Adrenal gland (tissue), 12 donors: ENCODE results near the gene VDAC1. TPM values are rescaled to one million over a fixed set of nuclear protein-coding genes. Genes with fewer than 3 reads are reported as not detected.

Experiments used
- DNase-seq, 7 donors: peaks; one replicate each; pipeline ENCODE4 v3.0.0-alpha.2; 2019 to 2020
- H3K27ac ChIP-seq, 5 donors: fragments of 200-600 bp; sonication (generic) in 4 of 5; 1 replicate in 3 of 5; 2 replicates in 2 of 5; pipeline versions ENCODE4 v1.5.1 to v1.8.0; 2016 to 2020; ENCODE audit warnings: mild to moderate bottlenecking in 1 of 5
- H3K27me3 ChIP-seq: fragments of 200-600 bp; 2 replicates; pipeline ENCODE4 v1.8.0; 2021
- H3K36me3 ChIP-seq, 2 donors: fragments of 200-600 bp; replicated peaks in 1 of 2; 1 replicate in 1 of 2; 2 replicates in 1 of 2; pipeline versions ENCODE4 v1.5.1 to v1.8.0; 2018 to 2022
- H3K4me1 ChIP-seq, 2 donors: fragments of 200-600 bp; replicated peaks in 1 of 2; 1 replicate in 1 of 2; 2 replicates in 1 of 2; pipeline versions ENCODE4 v1.5.1 to v1.8.0; 2018 to 2021
- H3K4me3 ChIP-seq, 4 donors: fragments of 200-600 bp; sonication (generic) in 3 of 4; one replicate each; pipeline ENCODE4 v1.5.1; 2016 to 2018
- H3K9me3 ChIP-seq, 3 donors: fragments of 200-600 bp; sonication (generic) in 1 of 3; replicated peaks in 1 of 3; 1 replicate in 2 of 3; 2 replicates in 1 of 3; pipeline versions ENCODE4 v1.5.1 to v1.8.0; 2016 to 2021
- POLR2A ChIP-seq, 2 donors: fragments of 450-650 bp; IDR thresholded peaks; one replicate each; pipeline ENCODE4 v1.6.1; 2017; ENCODE audit warnings: antibody characterized with exemption in 2 of 2, mild to moderate bottlenecking in 2 of 2, moderate library complexity in 1 of 2
- WGBS, 4 donors: extraction: QIAGEN DNeasy Blood & Tissue Kit in 2 of 4; methylation state at CpG; one replicate each; pipeline versions ENCODE4 v1.1.5 to v1.1.7; 2013 to 2017; 5-methylcytosine and 5-hydroxymethylcytosine counted together
- intact Hi-C, 2 donors: fragments of 100-400 bp; cut with DNase I; formaldehyde crosslinking; loops; one replicate each; pipeline versions ENCODE4 v1.14.1 to v1.15.0; 2022 to 2023
- polyA plus RNA-seq, 3 donors: library from polyadenylated mRNA; stranded (reverse); fragments of 200-250 nt in 2 of 3; fragments of 350-450 nt in 1 of 3; fragmentation: Illumina TruSeq in 1 of 3; extraction: RNeasy Lipid Tissue Mini Kit (QIAGEN cat#74804) in 1 of 3; gene quantifications; one replicate each; pipeline ENCODE4 v1.2.3, GENCODE V29; 2013 to 2014
- total RNA-seq, 9 donors: library from RNA; depleted of rRNA in 4 of 9; stranded (reverse); fragments of >200 nt in 4 of 9; fragments of 120-200 nt in 1 of 9; fragmentation: NEBNext Ultra II Directional in 1 of 9; extraction: Animal tissue kit (Norgen Biotek cat#: 25700) in 1 of 9; gene quantifications; one replicate each; pipeline versions ENCODE4 v1.1.0 to v1.2.4, GENCODE V29; 2013 to 2023
- TF ChIP-seq, protein P1 (sequence below), 6 experiments: fragments of 450-650 bp in 4 of 6; fragments of 200-600 bp in 2 of 6; sonication (generic) in 1 of 6; IDR thresholded peaks; 1 replicate in 5 of 6; 2 replicates in 1 of 6; pipeline versions ENCODE4 v1.5.1 to v1.8.0; 2016 to 2021; ENCODE audit warnings: antibody characterized with exemption in 6 of 6, mild to moderate bottlenecking in 2 of 6, moderate library complexity in 1 of 6
- donor health status: healthy with polysubstance abuse.
- donor health status: Bipolar disorder and iron deficiency.
- donor health status: DM: yes; HTN: yes; CAD: no.
- donor health status: DM: no; HTN: no; CAD: no.
- donor health status: DM: no; HTN: no; CAD: no.
- donor health status: DM: yes; HTN: yes; CAD: no.

Gene VDAC1
- total and polyA plus RNA-seq, 12 donors = 66.0 to 476 (median 136) TPM

DNA sequence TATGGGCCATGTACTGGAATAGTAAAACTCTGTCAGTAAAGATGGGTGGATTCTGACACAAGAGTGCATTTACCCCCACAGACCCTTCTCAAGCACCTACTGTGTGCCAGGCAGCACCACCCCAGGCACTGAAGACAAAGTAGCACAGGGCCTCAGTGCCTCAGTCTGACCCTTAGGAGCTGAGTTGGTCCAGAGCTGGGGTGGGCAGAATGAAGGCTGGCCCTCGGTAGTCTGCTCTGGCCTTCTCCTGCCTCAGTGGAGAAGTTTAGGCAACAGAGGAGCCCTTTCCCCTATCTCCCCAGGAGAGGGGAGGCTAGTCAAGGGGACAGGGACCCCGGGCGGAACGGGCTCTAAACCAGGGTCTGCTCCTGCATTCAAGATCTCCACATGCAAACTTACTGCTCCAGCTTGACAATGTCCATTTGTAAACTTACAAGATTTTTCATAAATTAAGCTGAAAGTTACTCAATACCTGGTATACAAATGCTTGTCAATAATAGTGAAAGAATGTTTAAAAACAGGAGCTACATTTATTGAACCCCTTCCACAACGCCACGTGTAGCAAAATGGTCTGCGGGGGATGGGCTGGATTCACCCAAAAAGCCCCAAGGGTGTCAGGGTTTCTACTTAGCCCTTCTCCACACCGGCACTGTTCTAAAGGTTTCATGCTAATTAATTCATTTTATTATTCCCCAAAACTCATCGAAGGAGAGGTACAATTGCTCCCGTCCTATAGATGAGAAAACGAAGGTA lies 1.5 kb downstream of the VDAC1 start:
- intact Hi-C loops = no loop called here
- WGBS, 4 donors = 14 to 24% (median 18%) methylated on average over 9 to 11 of the region's 11 CpGs
- TF ChIP-seq POLR2A (IDR thresholded peaks at IDR 0.05) = no peak
- TF ChIP-seq, protein P1, sequence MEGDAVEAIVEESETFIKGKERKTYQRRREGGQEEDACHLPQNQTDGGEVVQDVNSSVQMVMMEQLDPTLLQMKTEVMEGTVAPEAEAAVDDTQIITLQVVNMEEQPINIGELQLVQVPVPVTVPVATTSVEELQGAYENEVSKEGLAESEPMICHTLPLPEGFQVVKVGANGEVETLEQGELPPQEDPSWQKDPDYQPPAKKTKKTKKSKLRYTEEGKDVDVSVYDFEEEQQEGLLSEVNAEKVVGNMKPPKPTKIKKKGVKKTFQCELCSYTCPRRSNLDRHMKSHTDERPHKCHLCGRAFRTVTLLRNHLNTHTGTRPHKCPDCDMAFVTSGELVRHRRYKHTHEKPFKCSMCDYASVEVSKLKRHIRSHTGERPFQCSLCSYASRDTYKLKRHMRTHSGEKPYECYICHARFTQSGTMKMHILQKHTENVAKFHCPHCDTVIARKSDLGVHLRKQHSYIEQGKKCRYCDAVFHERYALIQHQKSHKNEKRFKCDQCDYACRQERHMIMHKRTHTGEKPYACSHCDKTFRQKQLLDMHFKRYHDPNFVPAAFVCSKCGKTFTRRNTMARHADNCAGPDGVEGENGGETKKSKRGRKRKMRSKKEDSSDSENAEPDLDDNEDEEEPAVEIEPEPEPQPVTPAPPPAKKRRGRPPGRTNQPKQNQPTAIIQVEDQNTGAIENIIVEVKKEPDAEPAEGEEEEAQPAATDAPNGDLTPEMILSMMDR (IDR thresholded peaks at IDR 0.05) = no peak

DNA sequence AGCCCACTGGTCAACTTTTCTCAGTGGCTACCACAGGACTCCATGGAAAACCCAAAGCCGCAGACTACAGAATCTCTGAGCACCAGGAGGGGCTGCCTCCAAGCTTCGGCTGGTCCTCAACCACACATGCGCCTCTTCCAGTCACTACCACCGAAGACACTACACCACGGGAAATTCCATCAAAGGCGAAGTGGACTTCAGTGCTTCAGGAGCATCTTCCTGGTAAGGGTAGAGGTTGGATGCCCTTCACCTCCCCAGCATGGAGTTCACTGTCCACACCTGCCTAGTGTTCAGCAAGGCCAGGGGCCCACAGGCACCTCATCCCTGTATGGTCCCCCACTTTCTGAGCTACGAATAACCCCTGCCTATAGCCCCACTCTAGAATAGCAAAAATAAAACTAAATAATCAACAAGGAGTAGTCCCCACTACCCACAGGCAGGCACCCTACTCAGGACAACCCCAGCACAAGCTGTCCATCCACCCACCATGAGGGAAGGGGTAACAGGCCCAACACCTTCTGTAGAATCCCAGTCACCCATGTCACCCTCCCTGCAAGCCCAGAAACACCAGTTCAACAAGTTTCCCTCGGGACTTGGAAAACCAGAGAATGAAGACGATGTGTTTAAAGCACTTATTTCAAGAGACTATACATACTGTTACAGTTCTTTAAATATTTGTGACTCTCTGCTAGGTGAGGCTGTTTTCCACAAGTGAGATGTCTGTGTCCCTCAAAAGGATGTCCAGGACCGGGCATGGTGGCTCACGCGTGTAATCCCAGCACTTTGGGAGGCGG lies 2.6 kb downstream of the VDAC1 start:
- H3K4me1 ChIP-seq = peaks cover 17 to 53% of the 10 kb centered on the region in 2 donors
- intact Hi-C loops = no loop called here
- WGBS, 4 donors = 90 to 94% (median 93%) methylated on average over 10 to 13 of the region's 13 CpGs

More for the DNA sequence above, 1.5 kb downstream of the VDAC1 start:
- Histone ChIP-seq H3K27ac (peak overlapping the region in 4 of 5 donors; percentile 97 to 100 (median 99)), H3K36me3 (peaks cover 0 to 7% of the 10 kb centered on the region in 2 donors), H3K9me3 (no peaks in the 10 kb centered on the region), H3K4me3 (peak overlapping the region in 2 of 4 donors; percentile 46 to 100), H3K27me3 (no peaks in the 10 kb centered on the region), H3K4me1 (peaks cover 17 to 53% of the 10 kb centered on the region in 2 donors)
- no peak for DNase-seq

DNA sequence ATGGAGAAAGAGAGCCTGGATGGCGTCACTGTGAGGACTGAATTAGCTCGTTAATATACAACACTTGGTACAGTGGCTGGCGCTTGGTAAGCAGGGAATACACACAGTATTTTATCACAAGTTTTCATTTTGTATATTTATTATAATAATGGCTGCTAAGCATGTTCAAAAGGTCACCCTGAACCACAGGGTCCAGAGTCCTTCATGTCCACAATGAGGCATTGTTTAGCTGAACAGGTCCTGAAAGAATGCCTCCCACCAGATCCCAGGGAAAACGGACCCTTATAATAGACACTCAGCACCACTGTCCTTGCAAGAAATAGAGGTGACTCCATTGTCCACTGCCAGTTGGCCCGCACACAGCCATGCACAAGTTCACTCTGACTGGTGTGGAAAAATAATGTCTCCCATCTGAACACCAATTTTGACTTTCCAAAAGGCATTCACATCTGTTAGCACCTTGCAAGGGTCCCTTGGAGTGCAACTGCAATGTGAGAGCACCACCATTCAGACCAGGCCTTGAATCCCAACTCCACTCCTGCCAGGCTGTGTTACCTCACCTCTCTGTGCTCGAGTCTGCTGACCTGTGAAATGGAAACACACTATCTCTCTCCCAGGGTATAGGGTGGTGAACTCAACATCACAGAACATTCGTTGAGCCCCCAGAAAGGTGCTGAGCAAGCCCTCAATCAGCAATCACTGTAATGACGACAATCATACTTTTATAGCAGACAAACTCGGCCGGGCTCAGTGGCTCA lies 3.9 kb downstream of the VDAC1 start:
- H3K4me1 ChIP-seq = peaks cover 23 to 62% of the 10 kb centered on the region in 2 donors

More for the DNA sequence above, 2.6 kb downstream of the VDAC1 start:
- H3K27ac ChIP-seq = peak overlapping the region in 1 of 5 donors; percentile 99
- DNase-seq = peak in 1 of 7 donors; percentile 9
- no peaks in the 10 kb centered on the region for H3K9me3 ChIP-seq
- H3K4me3 ChIP-seq = no peak overlapping the region
- no peak for TF ChIP-seq POLR2A (IDR thresholded peaks at IDR 0.05)
- TF ChIP-seq, protein P1 (IDR thresholded peaks at IDR 0.05) = no peak
- peaks cover 0 to 7% of the 10 kb centered on the region in 2 donors for H3K36me3 ChIP-seq
- H3K27me3 ChIP-seq = no peaks in the 10 kb centered on the region

More for the DNA sequence above, 3.9 kb downstream of the VDAC1 start:
- no peaks in the 10 kb centered on the region for H3K9me3 ChIP-seq
- no peak overlapping the region for H3K27ac ChIP-seq
- H3K27me3 ChIP-seq = no peaks in the 10 kb centered on the region
- intact Hi-C loops = no loop called here
- WGBS, 4 donors = 80 to 89% (median 86%) methylated on average over 9 to 10 of the region's 10 CpGs
- no peak for TF ChIP-seq POLR2A (IDR thresholded peaks at IDR 0.05)
- TF ChIP-seq, protein P1 (IDR thresholded peaks at IDR 0.05) = no peak
- peaks cover 0 to 7% of the 10 kb centered on the region in 2 donors for H3K36me3 ChIP-seq
- DNase-seq = no peak
- H3K4me3 ChIP-seq = no peak overlapping the region
